HG03135 (cell line): ENCODE measurements around the gene SPAAR.
"Not testable (repeated sequence)": the region's sequence is repeated elsewhere in the genome, so short reads cannot be mapped to it uniquely, and the experiment has no call there.

Source experiments
- ATAC-seq: cut with Tn5 transposase; IDR thresholded peaks from one replicate; pipeline ENCODE4 v1.9.1; 2021; ENCODE audit warnings: mild to moderate bottlenecking, moderate library complexity; ENCODE audit not compliant: unreplicated experiment

The SPAAR gene

DNA sequence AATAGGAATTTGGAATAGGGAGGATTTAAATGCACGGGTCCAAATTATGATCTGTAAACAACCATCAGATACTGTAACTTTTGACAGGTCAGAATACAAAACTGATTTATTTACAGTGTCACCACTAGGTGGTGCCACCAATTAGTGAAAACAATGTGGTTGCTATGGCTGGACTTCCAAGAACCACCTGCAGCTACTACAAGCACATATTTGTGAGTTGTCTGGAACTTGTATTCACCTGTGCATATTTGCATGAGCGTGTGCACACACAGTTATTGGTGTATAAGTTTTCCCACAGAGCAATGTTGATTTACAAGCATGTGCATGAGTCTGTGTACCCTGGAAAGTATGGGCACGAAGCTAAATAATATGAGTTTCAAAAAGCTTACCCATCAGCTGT, 6.2 kb upstream of the SPAAR start:
- no peak for ATAC-seq

DNA sequence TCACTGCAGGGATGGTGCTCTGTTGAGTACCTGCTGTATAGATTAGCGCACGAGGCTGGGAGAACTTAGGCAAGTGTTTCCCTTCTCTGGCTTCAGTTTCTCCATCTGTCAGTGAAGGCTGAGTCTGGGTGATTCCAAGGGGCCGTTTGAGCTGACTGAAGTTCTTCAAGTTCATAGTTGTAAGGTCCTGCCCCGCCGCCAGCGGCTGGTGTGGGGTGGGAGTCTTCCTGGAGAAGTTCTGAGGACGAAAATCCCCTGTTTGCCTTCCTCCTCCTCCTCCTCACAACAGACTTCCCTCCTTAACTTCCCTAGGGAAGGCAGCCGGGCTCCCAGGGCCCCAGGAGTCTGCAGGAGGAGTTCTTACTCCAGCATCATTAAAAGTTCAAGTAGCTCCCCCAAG, 5.0 kb upstream of the SPAAR start:
- no peak for ATAC-seq

- no peak for ATAC-seq
Observed at GRCh38 chr9:35905051-35905781, 4.1 kb upstream of the SPAAR start.

DNA sequence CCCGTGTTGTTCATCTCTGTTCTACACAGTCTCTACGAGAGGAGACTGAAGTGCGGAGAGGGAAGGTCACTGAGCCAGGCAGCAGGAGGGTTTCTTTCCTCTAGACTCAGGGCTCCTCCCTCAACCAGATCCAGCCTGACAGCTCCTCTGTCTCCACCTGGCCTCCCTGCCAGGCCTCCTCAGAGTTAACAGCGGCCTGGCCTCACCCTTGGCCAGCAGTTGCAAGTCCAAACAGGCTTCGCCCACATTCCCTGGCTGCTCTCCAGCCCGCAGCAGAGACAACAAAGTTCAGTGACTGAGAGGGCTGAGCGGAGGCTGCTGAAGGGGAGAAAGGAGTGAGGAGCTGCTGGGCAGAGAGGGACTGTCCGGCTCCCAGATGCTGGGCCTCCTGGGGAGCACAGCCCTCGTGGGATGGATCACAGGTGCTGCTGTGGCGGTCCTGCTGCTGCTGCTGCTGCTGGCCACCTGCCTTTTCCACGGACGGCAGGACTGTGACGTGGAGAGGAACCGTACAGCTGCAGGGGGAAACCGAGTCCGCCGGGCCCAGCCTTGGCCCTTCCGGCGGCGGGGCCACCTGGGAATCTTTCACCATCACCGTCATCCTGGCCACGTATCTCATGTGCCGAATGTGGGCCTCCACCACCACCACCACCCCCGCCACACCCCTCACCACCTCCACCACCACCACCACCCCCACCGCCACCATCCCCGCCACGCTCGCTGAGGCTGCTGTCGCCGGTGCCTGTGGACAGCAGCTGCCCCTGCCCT, 3.2 kb upstream of the SPAAR start, which contains the start of gene HRCT1:
Gene HRCT1 (plus strand): TSS at position 291 of the 768 bp plus-strand sequence. CDS start 86 bp downstream, at position 377.
- no peak for ATAC-seq

- no peak for ATAC-seq
Observed at GRCh38 chr9:35906923-35907699, 2.2 kb upstream of the SPAAR start.

DNA sequence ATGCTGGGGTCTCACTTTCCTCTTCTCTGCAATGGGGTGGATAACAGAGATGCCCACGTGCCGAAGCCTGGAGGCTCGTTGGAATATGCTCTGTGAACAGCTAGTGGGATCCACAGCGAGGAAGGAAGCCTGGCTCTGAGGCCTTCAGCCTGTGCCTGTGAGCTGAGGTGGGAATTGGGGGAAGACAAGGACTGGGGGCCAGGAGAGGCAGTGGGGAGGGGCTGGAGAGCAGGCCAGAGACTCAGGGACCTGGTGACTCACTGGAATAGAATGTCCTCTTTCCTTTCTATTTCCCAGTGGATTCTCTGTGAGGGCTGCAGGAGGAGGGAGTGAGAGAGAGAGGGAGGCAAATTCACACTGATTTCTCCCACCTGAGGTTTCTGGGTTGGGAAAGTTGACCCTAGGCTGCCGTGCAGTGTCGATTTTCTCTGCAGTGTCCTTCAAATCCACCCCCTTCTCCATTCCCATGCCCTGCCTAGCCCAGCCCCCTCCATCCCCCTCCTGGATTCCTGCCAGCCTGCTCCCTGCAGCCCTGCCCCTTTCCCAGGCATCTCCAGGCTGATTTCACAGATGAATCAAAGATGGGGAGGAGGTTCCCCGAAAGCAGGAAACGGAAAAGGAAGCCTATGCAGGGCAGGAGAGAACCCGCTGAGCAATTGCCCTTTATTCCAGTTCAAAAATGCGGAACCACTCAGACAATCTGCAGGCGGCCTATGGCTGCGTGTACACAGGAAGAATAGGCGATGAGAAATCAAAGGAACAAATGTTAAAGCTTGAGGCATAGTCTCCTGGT, 1.4 kb upstream of the SPAAR start:
- no peak for ATAC-seq

DNA sequence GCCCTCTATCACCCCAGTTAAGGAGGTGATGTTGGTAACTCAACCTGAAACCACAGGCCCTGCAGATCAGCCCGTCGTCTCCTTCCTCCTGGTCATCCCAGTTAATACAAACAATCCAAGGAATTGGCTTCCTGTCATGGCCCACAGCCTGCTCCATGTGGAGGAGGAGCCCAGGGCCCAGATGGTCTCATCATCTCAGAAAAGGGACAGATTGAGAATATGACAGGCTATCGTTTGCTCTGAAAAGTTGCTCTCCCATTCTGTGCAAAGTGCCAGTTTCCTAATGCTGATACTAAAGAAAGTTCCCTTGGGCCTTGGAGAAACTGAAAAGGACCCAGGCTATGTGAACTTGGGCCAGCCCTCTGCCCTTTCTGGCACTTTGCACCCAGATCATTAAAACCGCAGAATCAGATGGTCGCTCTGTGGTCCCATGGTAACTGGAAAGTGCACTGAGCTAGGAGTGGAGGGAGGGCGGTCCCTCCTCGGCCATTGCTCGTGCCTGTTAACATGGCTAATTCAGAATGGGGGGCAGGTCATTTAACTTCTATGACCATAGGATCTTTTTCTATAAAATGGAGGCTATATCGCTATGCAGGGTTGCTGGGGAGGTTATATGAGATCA, 675 bp upstream of the SPAAR start:
- ATAC-seq: no peak

GRCh38 chr9:35909687-35910612, 660 bp downstream of the SPAAR start:
- no peak for ATAC-seq

DNA sequence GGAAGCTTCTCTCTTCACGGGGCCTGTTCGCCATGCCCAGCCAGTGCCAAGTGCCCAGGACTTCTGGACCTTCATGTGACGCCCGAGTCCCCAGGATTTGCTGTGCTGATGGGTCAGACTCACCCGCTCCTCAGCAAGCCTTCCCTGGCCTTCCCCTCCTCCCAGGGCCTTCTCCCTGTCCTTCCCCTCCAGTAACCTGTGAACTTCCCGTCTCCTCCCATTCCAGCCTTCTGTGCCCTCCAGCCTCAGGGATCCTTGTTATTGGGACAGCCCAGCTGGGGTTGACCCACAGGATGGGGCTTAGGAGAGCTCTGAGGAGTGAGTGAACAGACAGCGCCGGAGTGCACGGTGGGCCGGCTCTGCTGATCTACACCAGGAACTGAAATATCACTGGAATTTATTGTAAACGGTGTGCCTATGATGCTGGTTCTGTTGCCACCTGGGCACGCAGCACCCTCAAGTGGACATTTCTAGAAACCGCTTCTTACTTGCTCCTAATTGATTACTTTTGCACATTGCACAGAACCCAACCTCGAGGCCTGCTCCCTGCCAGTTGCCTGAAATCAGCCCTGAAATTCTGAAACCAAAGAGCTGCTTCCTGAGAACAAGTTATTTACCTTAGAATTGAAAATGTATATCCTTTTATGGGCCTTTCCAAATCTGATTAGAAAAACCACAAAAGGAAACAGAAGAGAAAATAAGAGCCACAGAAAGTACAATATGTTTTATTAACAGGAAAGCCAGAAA, 1.5 kb downstream of the SPAAR start:
- ATAC-seq: no peak

- no peak for ATAC-seq
Observed at GRCh38 chr9:35911690-35912089, 2.4 kb downstream of the SPAAR start.

DNA sequence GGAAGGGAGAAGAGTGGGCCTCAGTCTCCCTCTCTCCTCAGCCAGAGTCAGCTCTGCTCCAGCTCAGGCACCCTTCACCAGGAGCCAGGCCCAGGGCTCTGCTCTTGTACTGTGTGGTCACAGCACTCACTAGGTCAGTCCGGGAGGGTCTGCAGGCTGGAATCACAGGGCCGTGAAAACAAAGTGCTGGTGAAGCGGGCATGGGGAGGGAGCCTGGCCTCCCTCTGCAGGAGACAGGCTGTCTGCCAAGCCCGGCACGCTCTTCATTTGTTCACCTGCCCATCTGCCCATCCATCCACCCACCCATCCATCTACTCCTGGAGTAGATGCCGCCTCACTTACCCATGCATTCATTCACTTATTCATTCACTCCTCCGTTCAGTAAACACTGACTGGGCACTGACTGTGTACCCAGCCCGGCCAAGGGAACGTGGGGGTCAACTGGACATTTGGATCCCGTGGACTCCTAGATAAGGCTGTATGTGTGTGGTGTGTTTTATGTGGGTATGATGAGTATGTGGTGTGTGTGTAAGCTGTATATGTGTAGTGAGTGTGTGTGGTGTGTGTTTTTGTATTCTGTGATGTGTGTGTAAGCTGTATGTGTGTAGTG, 3.6 kb downstream of the SPAAR start:
- ATAC-seq: no peak

DNA sequence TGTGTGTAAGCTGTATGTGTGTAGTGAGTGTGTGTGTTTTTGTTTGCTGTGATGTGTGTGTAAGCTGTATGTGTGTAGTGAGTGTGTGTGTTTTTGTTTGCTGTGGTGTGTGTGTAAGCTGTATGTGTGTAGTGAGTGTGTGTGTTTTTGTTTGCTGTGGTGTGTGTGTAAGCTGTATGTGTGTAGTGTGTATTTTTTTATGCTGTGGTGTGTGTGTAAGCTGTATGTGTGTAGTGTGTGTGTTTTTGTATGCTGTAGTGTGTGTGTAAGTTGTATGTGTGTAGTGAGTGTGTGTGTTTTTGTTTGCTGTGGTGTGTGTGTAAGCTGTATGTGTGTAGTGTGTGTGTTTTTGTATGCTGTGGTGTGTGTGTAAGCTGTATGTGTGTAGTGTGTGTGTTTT, 4.1 kb downstream of the SPAAR start:
- ATAC-seq: not testable (repeated sequence)

DNA sequence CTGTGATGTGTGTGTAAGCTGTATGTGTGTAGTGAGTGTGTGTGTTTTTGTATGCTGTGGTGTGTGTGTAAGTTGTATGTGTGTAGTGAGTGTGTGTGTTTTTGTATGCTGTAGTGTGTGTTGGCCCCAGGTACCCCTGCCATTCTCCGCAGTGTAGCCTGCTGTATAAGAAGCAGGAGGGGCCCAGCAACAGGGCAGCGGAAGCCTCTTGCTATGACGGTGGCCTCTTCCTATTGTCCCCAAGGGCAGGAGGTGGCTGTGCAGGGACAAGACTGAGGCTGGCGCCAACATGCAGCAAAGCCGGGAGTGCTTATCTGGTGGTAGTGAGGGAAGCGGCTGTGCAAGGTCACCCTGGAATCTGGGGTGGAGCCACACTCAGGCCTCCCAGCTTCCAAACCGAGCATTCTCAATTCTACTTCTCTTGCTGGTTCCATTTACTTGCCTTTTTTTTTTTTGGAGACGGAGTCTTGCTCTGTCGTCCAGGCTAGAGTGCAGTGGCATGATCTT, 5.1 kb downstream of the SPAAR start:
- ATAC-seq: no peak

DNA sequence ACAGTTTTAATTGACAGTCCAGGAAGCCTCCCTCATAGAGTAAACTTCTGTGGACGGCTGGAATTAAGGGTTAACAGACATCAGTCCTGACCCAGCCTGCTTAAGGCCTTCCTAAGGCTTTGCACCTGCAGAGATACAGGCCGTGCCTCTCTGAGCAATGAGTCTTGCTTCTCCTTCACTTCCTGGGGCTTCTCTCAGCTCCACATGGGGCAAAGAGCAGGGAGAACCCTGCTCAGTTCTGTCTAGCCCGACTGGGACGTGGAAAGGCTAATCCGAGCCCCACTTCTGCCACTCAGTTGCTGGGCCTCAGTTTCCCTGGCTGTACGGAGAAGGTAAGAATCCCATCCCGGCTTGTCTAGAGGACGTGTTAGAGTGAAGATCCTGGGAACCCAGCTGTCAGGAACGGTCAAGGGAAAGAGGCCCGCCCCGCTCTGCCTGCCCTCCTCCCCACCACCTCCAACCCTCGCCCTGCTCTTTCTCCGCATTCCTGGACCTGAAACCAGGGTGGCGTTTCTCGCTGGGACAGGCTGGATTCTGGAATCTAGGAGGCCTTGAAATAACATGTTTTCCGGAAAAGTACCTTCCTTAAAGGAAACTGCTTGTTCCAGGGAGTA, 6.5 kb downstream of the SPAAR start:
- no peak for ATAC-seq

- no peak for ATAC-seq
Observed at GRCh38 chr9:35917261-35917660, 8.0 kb downstream of the SPAAR start.

GRCh38 chr9:35918780-35919179, 9.5 kb downstream of the SPAAR start:
- ATAC-seq: no peak

DNA sequence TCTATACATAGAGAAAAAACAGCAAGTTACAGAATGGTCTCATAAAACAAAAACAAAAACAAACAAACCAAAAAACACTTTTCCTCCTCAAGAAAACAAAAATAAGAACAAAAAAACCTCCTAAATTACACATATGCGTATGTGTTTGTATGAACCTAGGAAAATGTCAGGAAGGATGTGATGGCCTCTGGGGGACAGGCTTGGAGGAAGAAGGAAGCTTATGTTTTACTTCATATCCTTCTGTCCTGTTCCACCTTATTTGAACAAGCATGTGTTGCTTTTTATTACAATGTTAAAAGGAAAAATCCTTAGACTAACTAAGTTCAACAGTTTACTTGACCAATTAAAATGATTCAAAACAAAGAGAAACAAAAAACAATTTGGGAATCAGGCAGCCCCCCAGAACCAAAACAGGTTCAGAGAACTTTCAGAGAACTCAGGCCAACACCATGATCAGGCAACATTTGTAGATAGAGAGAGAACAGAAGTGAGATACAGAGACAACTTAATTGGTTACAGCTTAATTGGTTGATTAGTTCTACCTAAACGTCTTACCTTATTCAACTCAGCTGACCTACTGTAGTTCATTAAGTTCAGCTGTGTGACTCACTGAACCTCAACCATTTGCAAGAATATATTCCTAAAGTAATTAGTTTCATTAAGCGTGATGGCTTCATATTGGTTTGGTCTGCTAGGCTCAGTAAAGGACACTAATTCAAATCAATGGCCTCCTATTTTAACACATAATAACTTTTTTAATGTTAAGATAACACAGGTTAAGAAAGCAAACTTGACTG, 10.1 kb downstream of the SPAAR start:
- ATAC-seq: no peak
